Right lobe of liver (tissue), 4 donors: ENCODE measurements around the gene RABL6.

Source experiments
- POLR2A ChIP-seq: fragments of 450-650 bp; IDR thresholded peaks from one replicate; pipeline ENCODE4 v1.6.1; 2017; ENCODE audit warnings: antibody characterized with exemption, mild to moderate bottlenecking
- TF ChIP-seq, protein P1 (sequence below), 4 donors: fragments of 200-600 bp in 3 of 4; fragments of 450-650 bp in 1 of 4; IDR thresholded peaks; one replicate each; pipeline versions ENCODE4 v1.5.1 to v1.8.0; 2016 to 2022; ENCODE audit warnings: antibody characterized with exemption in 4 of 4, mild to moderate bottlenecking in 2 of 4
- donor health status: DM: no; HTN: no; CAD: no.
- donor health status: DM: no; HTN: no; CAD: no.
- donor health status: DM: no; HTN: yes; CAD: no.

DNA sequence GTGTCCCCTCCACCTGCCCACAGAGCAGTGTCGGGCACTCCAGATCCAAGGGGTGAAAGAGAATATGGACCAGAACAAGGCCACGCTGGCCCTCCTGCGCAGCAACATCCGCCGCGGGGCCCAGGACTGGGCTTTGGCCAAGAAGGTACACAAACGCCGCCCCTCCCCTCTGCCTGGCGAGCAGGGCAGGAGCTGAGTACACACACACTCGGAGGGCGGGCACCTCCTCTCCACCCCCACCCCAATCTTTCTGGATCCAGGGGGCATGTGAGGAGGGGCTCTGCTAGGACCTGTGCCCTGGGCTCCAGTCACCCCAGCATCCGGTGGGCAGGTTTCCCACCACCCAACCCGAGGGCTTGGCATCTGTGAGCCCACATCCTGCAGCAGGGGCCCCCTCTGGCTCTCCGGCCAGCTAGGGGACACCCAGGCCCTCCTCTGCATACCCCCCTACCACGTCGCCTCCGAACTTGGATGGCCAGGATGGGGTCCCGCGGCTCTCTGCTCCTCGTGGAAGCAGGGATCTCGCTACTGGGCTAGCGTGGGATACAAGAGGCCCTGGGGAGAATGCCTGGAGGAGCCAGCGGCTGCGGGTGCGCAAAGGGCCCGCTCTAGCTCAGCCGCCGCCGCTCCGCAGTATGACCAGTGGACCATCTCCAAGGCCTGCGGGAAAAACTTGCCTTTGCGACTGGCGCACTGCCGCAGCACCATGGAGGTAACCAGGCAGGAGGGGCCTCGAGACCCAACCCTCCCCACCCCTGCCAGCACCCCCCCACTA, 8.5 kb upstream of the RABL6 start:
- no peak for TF ChIP-seq POLR2A
- TF ChIP-seq, protein P1, sequence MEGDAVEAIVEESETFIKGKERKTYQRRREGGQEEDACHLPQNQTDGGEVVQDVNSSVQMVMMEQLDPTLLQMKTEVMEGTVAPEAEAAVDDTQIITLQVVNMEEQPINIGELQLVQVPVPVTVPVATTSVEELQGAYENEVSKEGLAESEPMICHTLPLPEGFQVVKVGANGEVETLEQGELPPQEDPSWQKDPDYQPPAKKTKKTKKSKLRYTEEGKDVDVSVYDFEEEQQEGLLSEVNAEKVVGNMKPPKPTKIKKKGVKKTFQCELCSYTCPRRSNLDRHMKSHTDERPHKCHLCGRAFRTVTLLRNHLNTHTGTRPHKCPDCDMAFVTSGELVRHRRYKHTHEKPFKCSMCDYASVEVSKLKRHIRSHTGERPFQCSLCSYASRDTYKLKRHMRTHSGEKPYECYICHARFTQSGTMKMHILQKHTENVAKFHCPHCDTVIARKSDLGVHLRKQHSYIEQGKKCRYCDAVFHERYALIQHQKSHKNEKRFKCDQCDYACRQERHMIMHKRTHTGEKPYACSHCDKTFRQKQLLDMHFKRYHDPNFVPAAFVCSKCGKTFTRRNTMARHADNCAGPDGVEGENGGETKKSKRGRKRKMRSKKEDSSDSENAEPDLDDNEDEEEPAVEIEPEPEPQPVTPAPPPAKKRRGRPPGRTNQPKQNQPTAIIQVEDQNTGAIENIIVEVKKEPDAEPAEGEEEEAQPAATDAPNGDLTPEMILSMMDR (IDR thresholded peaks at IDR 0.05) = no peak
